HG03108 (cell line): Measurements from ENCODE around the gene CCL18.
"Not testable (repeated sequence)": the region's sequence is repeated elsewhere in the genome, so short reads cannot be mapped to it uniquely, and the experiment has no call there.

Experiments
- ATAC-seq: cut with Tn5 transposase; IDR thresholded peaks from one replicate; pipeline ENCODE4 v1.9.1; 2021; ENCODE audit warnings: moderate library complexity; ENCODE audit not compliant: unreplicated experiment

CCL18 gene

DNA sequence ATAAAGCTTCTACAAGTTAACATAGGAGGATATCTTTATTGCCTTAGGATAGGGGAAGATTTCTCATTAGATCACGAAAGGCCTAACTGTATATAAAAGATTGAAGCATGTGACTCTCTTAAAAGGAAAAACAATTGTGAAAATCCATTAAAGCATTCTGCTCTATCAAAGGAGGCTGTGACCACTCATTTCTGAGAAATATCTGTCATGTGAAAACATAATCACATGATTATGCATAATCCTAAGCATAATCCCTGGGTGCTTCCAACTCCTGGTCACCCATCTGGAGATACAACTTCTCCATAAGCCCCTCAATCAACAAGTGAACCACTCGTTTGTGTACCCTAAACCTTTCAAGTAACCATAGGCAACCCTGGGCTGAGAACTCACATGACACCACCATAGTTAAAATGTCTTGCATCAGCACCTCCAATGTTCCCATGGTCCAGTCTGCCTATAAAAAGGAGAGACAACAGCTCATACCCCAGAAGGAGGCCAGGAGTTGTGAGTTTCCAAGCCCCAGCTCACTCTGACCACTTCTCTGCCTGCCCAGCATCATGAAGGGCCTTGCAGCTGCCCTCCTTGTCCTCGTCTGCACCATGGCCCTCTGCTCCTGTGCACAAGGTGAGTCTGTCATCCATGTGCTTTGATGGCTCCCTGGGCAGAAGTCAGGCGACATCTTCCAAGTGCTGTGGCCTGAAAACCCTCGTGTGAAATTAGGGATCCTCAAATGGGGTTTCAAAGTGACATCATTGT is at the start of gene CCL18:
CCL18 (plus strand) TSS at position 487 of the 756 bp plus-strand sequence; CDS start at position 558, 71 bp downstream.
- ATAC-seq = no peak

DNA sequence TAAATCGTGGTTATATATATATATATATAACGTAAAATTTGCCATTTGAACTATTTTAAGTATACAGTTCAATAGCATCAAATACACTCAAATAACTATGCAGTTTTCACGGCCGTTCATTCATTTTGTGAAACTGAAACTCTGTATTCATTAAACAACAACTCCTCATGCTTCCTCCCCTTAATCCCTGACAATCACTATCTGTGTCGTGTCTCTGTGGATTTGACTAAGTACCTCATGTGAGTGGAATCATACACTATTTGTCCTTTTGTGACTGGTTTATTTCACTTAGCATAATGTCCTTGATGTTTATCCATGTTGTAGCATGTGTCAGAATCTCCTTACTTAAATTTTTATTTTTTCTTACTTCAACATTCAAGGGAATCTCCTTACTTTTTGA is 49.1 kb upstream of the CCL18 start:
- ATAC-seq = no peak

DNA sequence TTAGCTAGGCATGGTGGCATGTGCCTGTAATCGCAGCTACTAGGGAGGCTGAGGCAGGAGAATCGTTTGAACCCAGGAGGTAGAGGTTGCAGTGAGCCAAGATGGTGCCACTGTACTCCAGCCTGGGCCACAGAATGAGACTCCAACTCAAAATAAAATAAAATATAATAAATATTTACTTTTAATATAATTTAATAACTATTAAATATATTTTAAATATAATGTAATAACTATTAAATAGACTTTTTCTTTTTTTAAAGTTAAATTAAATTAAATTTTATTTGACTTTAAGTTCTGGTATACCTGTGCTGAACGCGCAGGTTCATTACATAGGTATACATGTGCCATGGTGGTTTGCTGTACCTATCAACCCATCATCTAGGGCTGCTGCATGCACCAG is 48.2 kb upstream of the CCL18 start:
- not testable (repeated sequence) for ATAC-seq

GRCh38 chr17:36016555-36016954 is 47.5 kb upstream of the CCL18 start:
- ATAC-seq = no peak

DNA sequence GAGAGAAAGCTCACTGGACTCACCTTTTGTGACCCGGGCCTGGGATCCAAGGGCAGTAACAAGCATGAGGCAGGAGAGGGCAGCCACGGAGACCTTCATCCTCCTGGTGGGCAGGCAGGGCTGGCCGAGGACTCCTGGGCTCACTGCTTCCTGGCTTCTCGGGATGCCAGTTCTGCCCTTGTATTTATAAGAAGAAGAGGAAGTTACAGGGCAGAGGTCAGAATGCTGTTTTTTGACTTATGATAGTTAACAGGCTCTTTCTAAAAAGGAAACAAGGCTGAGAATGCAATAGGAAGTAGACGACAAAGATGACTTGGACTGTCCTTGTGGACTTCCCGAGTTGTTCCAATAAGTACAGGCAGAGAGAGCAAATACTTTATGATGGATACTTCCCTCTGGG is 46.3 kb upstream of the CCL18 start, which contains the start of gene CCL23:
CCL23 (minus strand) TSS at position 174 of the 400 bp plus-strand sequence; CDS start at position 99, 75 bp downstream.
- no peak for ATAC-seq

DNA sequence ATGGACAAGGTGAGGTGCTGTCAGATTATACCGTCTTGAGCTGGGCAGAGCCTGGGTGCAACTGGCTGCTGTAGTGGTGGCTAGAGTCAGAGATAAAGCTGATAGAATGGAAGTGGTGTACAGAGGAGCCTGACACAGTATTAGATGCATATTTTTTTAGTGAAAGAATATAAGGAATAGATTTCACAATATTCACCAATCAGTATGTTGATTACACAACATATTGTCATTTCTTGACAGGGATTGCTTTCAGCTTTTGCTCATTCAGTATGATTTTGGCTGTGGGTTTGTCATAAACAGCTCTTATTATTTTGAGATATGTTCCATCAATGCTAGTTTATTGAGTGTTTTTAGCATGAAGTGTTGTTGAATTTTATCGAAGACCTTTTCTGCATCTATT is 44.6 kb upstream of the CCL18 start:
- no peak for ATAC-seq

DNA sequence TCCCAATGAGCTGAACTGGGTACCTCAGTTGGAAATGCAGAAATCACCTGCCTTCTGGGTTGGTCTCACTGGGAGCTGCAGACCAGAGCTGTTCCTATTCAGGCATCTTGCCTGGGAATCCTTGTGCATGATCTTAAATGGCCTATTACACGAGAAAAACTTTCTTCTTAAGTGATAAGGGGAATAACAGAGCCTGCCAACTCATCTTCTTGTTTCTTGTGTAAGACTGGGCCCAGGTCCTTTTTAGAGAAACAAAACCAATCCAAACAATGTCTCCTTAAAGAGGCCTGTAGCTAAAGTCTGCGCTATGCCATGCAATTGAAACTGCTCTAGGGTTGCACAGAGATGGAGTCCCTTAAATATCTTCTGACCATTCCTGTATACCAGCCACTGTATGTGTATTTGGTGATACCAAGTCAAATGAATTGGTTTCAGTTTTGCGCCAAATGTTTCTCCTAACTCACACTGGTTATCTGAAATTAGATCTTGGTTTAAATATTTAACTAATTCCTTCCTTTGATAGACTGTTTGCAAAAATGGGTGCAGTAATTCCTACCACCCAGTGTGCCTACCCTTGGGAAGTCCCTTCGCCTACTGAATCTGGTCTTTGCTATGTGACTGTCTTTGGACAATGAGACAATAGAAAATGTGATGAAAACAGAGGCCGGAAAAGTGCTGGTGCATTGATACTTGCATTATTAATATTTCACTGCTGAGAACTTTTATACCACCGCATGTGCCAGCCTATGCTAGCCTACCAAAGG is 39.8 kb upstream of the CCL18 start:
- no peak for ATAC-seq

DNA sequence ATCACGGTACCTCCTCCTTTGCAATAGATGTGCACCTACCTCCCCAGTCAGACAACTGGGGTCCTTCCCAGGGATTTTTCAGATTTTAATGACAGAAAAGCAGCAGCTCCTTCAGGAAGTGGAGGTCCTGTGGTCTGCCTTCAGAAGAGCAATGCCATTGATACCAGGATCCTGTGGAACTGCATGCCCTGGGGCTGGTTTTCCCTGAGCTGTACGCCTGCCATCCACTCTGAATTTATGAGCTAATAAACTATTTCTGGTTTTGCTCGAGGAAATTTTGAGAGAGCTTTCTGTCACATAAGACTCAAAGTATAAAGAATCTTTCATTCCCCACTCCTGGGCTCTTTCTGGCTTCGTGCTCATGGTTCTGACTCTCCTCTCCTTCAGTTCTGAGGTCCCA is 36.3 kb upstream of the CCL18 start:
- ATAC-seq = no peak

GRCh38 chr17:36030956-36031355 is 33.1 kb upstream of the CCL18 start:
- ATAC-seq = no peak

- no peak for ATAC-seq
Measured at GRCh38 chr17:36034127-36034526, 29.9 kb upstream of the CCL18 start.

GRCh38 chr17:36036235-36036634 is 27.8 kb upstream of the CCL18 start:
- no peak for ATAC-seq

GRCh38 chr17:36048066-36048465 is 16.0 kb upstream of the CCL18 start:
- ATAC-seq = no peak

- no peak for ATAC-seq
Measured at GRCh38 chr17:36049643-36050042, 14.4 kb upstream of the CCL18 start.

DNA sequence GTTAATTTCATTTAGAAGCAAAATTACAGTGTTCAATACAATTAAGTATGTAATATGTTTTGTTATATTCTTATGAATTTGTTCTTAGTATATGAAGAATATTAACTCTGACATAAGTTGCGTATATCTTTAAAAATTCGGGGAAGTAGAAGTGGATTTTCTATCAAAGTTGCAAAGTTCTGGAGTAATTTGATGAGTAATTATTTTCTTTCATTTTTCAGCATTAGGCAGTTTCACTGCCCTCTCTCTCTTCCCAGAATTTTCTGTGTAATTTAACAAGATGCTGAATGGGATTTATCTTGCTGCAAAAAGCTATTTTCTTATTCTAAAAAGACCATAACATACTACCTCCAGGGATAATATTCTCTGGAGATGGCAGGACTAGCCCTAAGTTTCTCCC is 8.9 kb upstream of the CCL18 start:
- ATAC-seq = no peak

DNA sequence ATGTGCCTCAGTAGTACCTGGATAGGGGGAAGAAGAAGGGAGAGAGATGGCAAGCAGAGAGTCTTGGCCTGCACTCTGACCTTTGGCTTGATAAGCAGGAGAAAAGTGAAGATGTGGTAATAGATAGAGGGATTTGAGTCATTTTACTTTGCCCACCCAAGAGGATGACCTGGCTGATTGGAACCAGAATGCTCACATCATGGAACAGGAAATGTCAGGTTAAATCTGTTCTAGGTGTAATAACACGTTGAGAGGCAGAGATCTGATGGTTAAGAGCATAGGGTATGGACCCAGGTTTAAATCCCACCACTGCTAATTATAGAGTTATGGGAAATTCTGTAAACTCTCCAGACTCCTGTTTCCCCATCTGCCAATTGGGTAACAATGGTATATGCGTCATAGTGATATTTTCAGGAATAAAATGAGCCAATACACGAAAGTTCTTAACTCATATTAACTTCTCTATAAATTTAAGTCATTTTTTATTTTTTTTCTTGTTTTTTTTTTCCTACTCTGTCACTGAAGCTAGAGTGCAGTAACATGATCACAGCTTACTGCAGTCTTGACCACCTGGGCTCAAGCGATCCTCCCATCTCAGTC is 8.1 kb upstream of the CCL18 start:
- no peak for ATAC-seq

DNA sequence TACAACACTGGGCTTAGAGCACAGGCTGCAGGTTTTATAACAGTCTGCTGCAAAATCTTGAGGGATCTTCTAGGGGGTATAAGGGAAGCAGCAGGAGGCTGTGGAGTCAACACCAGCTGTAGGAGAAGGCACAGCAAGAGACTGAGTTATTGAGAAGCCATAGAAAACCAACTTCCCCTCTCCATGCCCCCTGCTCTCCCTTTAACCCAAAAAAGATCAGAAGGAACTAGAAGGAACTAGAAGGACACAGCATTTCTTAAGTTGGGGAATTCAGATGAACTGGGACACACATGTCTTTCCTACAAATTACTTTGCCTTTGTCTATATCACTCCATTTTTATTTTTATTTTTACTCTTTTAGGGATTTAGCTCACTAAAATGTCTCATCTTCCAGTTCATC is 6.2 kb upstream of the CCL18 start:
- no peak for ATAC-seq

DNA sequence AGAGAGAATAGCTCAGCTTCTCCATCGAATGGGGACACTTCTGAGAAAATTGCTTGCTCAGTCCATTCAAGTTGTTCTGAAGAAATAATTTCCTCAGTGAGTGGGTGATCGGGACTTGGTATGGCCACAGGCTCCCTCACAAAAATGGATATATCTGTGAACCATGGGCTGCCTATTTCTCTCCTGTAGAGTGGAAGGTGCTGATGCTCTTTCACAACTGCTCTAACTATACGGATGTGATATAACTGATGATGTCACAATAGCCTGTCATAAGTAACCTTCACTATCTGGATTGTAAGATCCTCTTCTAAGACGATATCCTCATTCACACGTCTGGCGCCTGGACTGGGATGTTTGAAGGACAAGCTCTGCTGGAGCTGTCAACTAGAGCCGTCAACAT is 4.7 kb upstream of the CCL18 start:
- ATAC-seq = no peak

GRCh38 chr17:36060816-36061215 is 3.3 kb upstream of the CCL18 start:
- ATAC-seq = no peak

- no peak for ATAC-seq
Measured at GRCh38 chr17:36066365-36066985, 2.4 kb downstream of the CCL18 start.

GRCh38 chr17:36068524-36068923 is 4.5 kb downstream of the CCL18 start:
- no peak for ATAC-seq

DNA sequence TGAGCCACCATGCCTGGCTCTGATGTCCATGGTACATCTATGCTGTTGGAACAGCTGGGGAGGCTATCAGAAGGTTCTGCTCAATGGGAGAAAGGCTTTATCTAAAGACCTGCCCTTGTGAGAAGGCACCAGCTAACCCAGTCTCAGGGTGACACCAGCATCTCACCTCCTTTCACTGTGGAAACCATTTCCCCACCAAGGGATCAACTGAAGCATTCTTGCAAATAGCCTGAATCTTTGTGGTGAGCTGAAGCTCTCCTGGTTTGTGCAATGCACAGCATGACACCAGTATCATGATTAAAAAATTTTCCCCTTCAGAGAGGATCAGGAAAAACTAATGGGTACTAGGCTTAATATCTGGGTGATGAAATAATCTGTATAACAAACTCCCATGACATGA is 5.1 kb downstream of the CCL18 start:
- no peak for ATAC-seq
